Measurements from ENCODE around the gene OR10A5. TPM values are rescaled to one million over a fixed set of nuclear protein-coding genes. Genes with fewer than 3 reads are reported as not detected.

The OR10A5 gene
- total and polyA plus RNA-seq, 9 of the 15 experiments (the other 6 are each of a cell fraction or from before 2014, with no cell fraction given): 0.14 TPM; not detected in 8

DNA sequence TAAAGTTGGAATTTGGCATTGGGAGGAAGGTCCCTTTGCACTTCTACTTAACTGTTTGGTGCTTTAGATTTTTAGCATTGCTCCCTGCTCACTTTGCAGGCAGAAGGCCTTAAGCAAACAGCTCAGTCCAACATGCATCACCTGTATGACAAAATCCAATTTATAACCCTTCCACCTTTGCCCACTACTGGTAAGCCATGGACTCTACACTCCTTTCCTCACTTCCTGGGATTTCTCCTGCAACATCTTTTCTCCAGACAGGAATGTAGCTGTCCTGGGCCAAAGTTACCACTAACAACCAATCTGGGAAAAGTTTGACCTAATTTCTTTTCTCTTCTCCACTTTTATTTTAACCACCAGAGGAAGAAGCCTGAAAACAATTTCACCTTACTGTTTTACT, 48.6 kb downstream of the OR10A5 start (continued):
- TF ChIP-seq ZBTB12 (CRISPR knock-in tag; IDR thresholded peaks at IDR 0.05): no peak

GRCh38 chr11:6895010-6895409, 49.5 kb downstream of the OR10A5 start:
- in situ Hi-C loops (cut with MboI) (no loop called here), intact Hi-C loops (cut with micrococcal nuclease) (no loop called here)
- no peaks in the 10 kb centered on the region for H3K79me2 ChIP-seq (ENCODE audit: control insufficient read depth, insufficient read depth, low read length)
- FAIRE-seq: no peak
- no peaks in the 10 kb centered on the region for H3K36me3 ChIP-seq (ENCODE audit: control insufficient read depth, insufficient read depth, low read length)
- ChIA-PET POLR2A (no interaction called here), CTCF (ENCODE audit: low intra/inter-chr PET ratio) (no interaction called here)
- H3K27ac ChIP-seq (ENCODE audit: extremely low read depth, low read depth, low read length): no peak overlapping the region
- no peaks in the 10 kb centered on the region for H3K9me3 ChIP-seq (replicated peaks; ENCODE audit: control insufficient read depth, insufficient read depth, low read depth, low read length)
- H4K20me1 ChIP-seq (replicated peaks; ENCODE audit: control insufficient read depth, insufficient read depth, low read length): no peaks in the 10 kb centered on the region
- no peak for DNase-seq (ENCODE audit: extremely low read depth in 1 of 4, low spot score in 3 of 4)
- no TSS peak for BruUV-seq (replicated peaks)
- ATAC-seq: no peak
- no peak overlapping the region for H3K4me3 ChIP-seq
- no peak overlapping the region for H2AFZ ChIP-seq (ENCODE audit: low read depth, low read length)
- no peaks in the 10 kb centered on the region for H3K27me3 ChIP-seq (ENCODE audit: control insufficient read depth in 2 of 2, insufficient read depth in 2 of 2, low read length in 2 of 2)
- no peaks in the 10 kb centered on the region for H3K9me1 ChIP-seq (ENCODE audit: control insufficient read depth, insufficient read depth, low read length)
- H3K4me2 ChIP-seq (ENCODE audit: insufficient read depth, low read length): no peak overlapping the region
- H3K4me1 ChIP-seq (replicated peaks in 1 of 2; ENCODE audit: control insufficient read depth in 2 of 2, insufficient read depth in 2 of 2, low read length in 2 of 2): no peaks in the 10 kb centered on the region
- H3K9ac ChIP-seq (ENCODE audit: insufficient read depth in 1 of 2, low read depth in 2 of 2, low read length in 2 of 2): no peak overlapping the region
- no peak for TF ChIP-seq RBM22 (IDR thresholded peaks at IDR 0.05; ENCODE audit: low read depth, low read length, poor library complexity, severe bottlenecking)
- no peak for TF ChIP-seq ZNF583 (CRISPR knock-in tag; IDR thresholded peaks at IDR 0.05)
- no peak for TF ChIP-seq PTRF (tag; IDR thresholded peaks at IDR 0.05)
- TF ChIP-seq, protein P1, sequence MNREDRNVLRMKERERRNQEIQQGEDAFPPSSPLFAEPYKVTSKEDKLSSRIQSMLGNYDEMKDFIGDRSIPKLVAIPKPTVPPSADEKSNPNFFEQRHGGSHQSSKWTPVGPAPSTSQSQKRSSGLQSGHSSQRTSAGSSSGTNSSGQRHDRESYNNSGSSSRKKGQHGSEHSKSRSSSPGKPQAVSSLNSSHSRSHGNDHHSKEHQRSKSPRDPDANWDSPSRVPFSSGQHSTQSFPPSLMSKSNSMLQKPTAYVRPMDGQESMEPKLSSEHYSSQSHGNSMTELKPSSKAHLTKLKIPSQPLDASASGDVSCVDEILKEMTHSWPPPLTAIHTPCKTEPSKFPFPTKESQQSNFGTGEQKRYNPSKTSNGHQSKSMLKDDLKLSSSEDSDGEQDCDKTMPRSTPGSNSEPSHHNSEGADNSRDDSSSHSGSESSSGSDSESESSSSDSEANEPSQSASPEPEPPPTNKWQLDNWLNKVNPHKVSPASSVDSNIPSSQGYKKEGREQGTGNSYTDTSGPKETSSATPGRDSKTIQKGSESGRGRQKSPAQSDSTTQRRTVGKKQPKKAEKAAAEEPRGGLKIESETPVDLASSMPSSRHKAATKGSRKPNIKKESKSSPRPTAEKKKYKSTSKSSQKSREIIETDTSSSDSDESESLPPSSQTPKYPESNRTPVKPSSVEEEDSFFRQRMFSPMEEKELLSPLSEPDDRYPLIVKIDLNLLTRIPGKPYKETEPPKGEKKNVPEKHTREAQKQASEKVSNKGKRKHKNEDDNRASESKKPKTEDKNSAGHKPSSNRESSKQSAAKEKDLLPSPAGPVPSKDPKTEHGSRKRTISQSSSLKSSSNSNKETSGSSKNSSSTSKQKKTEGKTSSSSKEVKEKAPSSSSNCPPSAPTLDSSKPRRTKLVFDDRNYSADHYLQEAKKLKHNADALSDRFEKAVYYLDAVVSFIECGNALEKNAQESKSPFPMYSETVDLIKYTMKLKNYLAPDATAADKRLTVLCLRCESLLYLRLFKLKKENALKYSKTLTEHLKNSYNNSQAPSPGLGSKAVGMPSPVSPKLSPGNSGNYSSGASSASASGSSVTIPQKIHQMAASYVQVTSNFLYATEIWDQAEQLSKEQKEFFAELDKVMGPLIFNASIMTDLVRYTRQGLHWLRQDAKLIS (CRISPR knock-in tag; IDR thresholded peaks at IDR 0.05): no peak
- TF ChIP-seq SRSF3 (IDR thresholded peaks at IDR 0.05; ENCODE audit: insufficient read depth, low read length): no peak
- no peak for TF ChIP-seq BRD9 (IDR thresholded peaks at IDR 0.05; ENCODE audit: low read depth, partially characterized antibody)
- no peak for TF ChIP-seq EHMT2 (IDR thresholded peaks at IDR 0.05)
- no peak for TF ChIP-seq CTCF (IDR thresholded peaks at IDR 0.05 in 2 of 3, conservative IDR thresholded peaks at IDR 0.05 in 1 of 3; ENCODE audit: insufficient read depth in 2 of 3, low read depth in 1 of 3, low read length in 3 of 3)
- TF ChIP-seq, protein P2, sequence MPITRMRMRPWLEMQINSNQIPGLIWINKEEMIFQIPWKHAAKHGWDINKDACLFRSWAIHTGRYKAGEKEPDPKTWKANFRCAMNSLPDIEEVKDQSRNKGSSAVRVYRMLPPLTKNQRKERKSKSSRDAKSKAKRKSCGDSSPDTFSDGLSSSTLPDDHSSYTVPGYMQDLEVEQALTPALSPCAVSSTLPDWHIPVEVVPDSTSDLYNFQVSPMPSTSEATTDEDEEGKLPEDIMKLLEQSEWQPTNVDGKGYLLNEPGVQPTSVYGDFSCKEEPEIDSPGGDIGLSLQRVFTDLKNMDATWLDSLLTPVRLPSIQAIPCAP (CRISPR knock-in tag; IDR thresholded peaks at IDR 0.05; ENCODE audit: borderline replicate concordance): no peak
- TF ChIP-seq ZNF217 (CRISPR knock-in tag; IDR thresholded peaks at IDR 0.05): no peak
- TF ChIP-seq LCOR (CRISPR knock-in tag; IDR thresholded peaks at IDR 0.05): no peak

Data from K562 (cell line).